Stimulated activated CD4-positive, alpha-beta T cell treated with anti-CD3 and anti-CD28 coated beads, Interleukin-12 subunit alpha, Interleukin-12 subunit beta, amount 100 ng/mL, for 4 hours (primary cell): ENCODE measurements around the gene DNAJC10.

Experiments
- DNase-seq: peaks from one replicate; pipeline ENCODE4 v3.0.0-alpha.2; 2020

DNAJC10 gene

DNA sequence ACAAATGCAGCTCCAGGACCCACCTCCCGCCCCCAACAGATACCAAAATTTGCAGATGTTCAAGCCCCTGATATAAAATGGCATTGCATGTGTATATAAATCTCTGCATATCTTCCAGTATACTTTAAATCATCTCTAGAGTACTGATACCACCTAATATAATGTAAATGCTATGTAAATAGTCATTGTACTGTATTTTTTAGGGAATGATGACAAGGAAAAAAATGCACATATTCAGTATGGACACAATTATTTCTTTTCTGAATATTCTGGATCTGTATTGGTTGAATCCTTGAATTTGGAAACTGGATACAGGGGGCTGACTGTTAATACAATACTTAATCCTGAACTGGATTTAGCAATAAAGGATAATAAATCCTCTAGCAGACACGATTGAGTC, 82.7 kb downstream of the DNAJC10 start:
- no peak for DNase-seq

DNA sequence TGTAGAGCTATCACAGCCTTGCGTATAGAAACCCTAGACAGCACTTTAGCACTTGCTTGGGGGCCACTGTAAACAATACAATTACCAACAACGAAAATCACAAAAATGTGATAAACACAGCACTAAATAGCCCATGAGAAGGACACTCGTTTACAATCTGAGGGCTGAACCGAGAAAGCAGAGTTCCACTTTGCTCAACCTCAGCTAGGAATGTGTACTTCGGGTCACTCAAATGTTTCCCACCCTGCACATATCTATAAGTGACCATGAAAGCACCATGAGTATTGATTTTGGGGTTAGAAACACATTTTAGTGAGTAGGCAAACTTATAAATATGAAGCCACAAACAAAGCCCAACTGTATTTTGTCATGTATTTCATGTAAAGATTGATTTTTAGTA, 88.1 kb downstream of the DNAJC10 start:
- DNase-seq: no peak

DNA sequence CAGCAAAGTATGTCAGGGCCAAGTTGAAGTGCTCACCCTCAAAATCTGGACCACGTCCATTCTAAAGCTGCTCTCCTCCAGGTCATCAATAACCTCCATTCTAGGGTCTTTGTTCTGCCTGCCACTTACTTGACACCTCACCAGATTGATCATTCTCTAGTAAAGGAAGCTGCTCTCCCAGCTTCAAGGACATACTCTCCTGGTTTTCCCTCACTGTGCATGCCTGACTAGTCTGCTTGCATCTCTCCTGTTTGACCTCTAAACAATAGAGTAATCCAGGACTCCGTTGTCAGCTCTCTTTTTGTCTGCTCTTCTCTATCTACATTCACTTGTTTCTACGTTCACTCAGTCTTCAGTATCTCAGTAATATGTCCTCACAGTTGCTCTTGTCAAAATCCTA, 91.3 kb downstream of the DNAJC10 start:
- no peak for DNase-seq

DNA sequence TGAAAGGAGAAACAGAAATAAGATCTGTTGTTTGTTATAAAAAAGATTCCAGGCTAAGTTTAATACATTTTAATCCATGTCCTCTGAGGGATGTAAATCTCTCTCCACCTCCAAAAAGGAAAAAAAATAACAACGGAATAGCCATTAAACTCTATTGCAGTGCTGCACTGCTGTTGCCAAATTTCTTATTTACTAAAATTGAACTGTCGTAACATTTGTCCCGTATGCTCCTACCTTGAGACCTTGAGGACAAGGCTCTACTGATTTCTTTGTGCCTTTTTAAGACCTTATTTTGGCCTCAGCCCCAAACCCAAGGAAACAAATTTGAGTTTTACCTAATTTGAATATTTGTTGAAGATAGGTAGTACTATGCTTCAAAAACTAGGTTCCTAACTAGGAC, 94.0 kb downstream of the DNAJC10 start:
- DNase-seq: no peak

DNA sequence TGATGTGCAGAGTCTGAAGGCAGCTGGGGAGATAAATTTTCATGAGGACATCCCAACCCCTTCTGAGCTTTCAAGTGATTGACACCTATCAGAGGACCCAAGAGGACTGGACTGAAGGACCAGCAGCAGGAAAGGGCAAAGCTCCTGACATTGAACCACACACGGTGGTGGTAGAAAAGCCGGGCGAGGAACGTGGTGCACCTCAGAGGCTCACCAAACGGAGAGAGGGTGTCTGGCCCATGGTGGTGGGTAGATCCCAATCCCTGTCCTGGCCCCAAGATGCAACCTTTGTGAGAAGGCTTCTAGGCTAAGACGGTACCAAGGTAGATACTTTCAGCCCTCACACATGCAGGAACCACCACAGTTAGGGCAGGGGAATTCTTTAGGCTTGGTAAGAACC, 98.3 kb downstream of the DNAJC10 start:
- no peak for DNase-seq

DNA sequence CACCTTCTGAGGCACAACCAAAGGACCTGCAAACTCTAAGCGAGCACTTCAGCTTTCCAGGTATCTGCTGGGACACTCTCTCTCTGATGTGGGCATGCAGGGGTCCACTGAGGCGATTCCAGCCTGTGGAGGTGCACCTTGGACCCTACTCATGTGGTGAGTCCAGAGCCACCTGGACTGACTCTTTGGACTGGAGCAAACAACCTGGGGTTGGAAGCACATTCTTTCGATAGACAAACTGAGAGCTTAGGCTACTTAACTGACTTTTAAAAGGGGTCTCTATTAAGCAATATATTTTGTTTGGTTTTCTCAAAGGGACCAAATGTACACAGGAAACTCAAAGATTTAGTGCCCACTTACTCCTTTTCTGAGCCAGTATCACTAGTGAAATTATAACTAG, 98.7 kb downstream of the DNAJC10 start:
- no peak for DNase-seq

DNA sequence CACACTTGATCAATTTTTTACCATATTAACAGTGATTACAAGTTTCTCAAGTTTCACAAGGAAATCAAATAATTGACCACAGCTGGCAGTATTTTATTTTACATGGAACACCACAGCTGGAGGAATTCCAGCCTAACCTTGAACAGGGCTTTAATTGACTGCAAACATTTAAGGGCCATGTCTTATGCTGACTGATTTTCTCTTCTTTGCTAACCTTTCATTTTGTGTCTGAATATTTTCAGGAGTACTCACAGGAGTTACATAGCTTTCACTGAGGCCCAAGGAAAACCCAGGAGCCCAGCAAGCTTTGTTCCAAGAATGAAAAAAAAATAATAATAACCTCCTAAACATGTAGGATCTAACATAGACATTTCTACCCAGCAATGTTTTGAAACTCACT, 100.8 kb downstream of the DNAJC10 start:
- no peak for DNase-seq

DNA sequence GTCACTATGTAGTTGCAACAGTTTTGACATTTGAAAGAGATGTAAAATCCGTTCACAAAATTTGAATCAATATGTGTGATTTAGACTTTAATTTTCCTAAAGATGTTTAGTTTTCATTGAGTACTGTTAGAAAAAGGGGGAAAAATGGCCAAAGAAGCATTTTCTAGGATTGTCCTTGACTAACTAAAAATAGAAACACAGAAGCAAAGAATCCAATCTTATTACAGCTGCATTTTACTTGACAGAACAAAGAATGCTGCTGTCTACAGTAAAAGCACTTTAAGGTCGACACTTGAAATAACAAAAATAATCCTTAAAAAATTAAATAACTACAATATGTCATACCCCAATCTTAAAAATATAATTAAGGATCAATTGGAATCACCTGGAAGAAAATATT, 101.5 kb downstream of the DNAJC10 start:
- no peak for DNase-seq

DNA sequence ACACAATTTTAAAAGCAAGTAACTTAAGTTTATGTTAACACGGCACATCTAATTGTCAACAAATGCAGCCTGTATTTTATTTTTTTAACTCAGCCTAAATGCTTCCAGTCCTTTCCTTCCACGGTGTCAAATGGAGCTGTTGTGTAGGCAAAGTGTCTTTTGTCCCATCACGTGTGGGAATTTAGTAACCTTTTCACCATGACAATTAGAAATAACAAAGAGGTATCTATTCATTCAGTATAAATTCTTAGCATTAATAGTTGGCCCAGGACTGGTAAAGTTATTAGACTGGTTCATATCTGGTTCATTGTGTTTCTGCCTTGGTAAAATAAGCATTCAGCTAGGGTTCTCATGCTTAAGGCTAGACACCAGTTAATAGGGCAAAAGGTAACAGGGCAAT, 102.4 kb downstream of the DNAJC10 start:
- DNase-seq: no peak

DNA sequence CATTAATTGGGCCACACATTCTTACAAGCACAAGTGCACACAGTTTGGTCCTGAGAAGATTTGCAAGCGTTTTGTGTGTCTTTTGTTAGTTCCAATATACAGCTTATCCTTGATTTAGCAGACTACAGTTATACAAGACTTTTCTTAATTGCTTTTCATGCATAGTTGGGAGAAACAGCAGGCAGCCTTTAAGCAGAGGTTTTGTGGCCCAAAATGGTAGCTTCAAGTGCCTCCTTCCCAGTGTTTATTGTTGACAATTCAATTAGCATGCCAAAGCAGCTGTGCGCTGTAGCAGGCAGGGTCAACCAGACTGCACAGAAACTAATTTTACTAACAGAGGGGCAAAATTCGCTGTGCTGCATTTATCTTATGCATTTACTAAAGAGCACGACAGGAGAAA, 102.9 kb downstream of the DNAJC10 start:
- no peak for DNase-seq

DNA sequence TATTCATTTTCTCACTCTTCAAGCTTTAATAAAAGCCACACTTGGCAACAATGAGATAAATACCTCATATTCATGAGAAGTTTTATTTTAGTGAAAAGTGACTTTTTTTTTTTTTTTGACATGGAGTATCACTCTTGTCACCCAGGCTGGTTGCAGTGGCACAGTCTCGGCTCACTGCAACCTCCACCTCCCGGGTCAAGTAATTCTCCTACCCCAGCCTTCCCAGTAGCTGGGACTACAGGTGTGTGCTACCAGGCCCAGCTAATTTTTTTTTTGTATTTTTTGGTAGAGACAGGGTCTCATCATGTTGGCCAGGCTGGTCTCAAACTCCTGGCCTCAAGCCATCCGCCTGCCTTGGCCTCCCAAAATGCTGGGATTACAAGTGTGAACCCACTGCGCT, 103.4 kb downstream of the DNAJC10 start:
- DNase-seq: no peak

DNA sequence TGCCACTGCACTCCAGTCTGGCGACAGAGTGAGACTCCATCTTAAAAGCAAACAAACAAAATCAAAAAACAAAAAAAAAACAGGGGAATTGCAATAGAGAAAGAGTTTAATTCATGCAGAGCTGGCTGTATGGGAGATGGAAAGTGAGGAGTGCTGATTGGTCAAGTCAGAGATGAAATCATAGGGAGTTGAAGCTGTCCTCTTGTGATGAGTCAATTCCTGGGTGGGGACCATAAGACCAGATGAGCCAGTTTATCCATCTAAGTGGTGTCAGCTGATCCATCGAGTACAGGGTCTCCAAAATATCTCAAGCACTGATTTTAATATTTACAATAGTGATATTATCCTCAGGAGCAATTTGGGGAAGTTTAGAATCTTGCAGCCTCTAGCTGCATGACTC, 105.1 kb downstream of the DNAJC10 start:
- DNase-seq: no peak

DNA sequence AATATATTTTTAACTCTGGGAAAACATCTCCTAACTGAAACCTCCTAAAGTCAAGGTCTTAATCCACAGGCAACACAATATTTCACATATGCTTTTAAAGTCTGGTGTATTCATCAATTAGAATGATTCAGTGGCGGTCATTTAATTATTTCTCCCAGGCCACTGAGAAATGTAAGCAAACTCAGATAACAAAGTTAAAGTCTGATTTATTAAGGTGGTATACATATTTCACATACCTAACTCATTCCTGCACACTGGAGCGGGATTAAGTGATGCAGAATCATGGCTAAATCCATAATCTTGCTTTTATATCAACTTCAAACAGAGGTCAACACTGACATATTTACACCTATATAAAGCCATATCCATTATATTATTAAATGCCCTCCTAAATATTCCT, 106.7 kb downstream of the DNAJC10 start:
- DNase-seq: no peak

DNA sequence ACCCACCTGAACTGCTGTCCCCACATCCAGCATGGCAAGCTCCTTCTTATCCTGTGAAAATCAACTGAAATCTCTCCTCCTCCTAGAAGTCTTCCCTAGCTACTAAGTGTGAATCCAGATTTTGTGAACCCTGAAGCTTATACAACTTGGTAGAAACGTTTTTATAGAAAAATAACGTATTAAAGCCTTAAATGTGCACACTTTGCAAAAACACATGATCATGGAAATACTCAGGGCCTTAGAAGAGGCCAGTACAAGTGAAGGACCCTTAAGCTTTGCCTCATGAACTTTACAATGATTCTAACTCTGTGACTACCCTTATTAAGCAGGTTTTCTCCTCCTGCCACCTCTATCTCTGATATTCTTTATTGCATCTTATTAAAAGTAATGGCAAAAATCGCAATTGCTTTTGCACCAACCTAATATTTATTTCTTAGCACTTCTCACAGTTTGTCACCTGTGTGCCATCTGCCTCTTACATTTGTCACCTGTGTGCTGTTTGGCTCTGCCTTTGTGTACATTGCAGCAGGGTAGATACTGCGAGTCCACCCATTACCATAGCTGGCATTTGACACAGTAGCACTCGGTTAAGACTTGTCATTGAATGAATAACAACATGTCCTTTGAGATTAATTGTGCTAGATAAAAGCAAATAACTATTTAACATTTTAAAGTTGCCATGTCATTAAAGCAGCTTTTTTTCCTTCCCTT, 108.2 kb downstream of the DNAJC10 start:
- DNase-seq: no peak

DNA sequence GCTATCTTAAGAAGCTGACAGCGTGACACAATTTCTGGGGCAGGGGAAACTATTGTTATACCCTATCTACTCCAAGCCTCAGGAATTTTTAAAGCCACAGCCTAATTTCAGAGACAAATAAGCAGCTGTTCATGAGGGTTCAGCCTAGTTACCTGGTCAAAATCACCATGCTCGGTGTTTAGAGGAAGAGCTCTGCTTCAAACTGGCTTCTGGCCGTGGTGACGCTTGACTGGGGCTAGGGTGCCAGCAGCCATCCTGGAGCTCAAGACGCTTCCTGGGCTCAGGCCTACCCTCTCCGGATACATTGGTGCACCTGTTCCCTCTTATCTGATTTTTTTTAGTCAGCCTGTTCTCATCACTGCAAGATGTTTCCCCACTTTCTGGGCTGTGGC, 108.7 kb downstream of the DNAJC10 start:
- DNase-seq: no peak

DNA sequence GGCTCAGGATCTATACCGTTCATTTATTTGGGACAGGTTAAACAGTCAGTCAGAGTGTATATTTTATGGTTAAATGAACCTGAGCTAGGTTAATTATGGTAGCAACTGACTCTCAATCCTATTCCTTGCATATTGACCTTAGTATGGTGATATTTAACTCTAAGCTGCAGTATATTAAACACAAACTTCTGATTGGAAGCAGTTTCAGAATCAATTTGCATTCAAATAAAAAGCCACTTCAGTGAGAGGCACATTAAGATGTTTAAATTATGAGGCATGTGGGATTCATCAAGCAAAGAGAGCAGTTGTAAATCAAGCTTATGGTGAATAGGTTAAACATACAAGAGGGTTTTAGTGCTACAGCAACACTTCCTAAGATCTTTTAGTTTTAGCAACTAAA, 110.0 kb downstream of the DNAJC10 start:
- DNase-seq: no peak

DNA sequence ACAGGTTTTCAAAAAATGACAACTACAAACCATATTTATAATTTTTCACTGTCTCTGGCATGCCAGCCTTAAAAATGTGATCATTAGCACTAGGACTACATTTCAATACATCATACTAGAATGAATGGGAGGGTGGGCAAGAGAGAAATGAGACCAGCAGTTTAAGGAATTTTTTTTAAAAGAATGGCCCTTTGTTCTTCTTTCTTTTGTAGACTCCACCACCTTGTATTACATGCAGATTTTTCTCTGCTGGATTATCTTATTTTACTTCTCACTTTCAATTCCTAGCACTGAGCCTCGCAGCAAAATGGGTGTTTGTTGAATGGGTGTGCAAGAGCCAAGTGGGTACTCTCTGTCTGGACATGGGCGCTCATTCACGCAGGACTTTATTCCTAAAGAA, 110.4 kb downstream of the DNAJC10 start:
- DNase-seq: no peak

DNA sequence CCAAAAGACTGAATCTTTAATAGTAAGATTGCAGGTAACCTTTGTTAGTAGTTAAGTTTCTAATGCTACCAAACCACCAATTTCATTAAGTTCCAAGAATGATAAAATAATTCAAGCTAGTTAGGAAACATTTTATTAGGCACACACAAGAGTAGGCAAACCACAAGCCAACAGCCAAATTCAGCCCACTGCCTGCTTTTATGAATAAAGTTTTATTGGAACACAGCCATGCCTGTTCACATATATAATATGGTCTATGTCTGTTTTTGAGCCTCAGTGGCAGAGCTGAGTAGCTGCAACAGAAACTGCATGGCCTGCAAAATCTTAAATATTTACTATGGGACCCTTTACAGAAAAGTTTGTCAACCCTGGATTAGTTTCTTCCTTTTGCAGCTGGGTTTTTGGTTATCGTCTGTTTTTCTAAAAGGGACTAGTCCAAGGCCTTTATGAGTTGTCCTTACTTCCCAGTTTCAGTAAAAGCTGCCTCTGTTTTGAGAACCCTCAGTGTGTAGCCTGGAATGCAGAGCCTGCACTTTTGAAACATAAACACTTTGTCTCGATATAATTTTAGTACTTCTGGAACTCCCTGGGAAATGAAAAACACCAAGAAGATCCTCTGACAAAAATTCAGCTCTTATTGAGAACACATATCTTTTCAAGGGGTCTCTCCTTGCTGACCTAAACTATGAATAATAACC, 111.3 kb downstream of the DNAJC10 start:
- no peak for DNase-seq

DNA sequence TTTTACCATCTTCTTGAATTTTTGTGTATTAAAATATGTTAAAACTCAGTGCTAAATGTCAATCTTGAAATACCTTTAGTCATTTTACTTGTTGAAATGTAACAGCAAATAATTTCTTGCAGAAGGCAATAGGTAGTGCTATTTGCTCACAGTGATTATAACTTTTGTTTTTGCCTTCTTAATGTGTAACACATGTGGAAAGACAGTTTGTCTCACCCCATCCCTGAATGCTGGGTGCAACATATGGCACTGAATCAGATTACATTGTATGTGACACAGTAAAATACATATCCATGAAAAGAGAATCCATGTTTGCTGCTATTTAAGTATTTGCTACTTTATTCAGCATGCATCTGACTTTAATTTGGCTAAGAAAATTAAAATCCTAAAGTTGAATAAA, 115.0 kb downstream of the DNAJC10 start:
- no peak for DNase-seq

DNA sequence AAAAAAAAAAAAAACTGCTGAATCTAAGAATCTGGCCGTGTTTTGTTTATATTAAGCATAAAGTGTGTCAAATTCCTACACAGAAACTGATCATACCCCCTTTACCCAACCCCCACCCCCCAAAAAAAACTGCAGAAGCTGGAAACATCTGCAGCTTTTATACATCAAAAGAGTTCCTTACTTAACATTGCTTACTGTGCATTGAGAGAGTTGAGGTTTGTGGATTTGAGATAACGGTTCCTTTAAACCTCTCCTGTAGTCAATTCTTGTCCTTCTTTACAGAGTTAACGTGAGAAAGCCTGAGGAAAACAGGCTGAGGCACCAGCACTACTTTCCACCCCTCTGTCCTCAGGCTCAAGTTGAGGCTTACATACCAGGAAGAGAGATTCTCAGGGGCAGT, 115.9 kb downstream of the DNAJC10 start:
- DNase-seq: no peak

DNA sequence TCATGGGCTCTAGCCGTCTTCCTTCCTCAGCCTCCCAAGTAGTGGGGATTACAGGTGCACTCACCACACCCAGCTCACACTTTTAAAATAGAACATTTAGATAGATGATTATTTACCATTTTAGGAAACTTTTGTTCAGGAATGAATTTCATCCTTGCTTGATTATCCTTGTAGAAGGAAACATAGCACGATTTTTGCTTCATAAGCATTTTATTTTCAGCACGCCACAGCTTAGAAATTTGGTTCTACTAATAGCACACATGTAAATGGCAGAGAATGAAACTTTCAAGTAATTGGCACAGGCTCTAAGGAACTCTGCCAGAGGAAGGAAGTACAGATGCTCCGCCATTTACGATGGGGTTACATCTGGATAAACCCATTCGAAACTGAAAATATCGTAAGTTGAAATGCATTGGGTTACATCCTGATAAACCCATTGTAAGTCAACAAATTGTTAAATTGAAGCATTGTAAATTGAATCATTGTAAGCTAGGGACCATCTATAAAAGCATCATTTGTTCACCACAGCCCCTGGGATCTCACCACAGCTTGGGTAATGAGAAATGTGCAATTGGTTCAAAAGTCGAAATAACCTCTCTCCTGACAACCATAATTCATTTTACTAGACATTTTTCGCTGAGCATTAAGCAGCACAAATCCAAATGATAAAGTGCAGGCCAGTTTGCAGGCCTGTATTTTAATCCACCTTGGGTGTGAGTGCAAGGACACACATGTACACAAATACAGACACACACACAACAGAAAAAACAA, 117.2 kb downstream of the DNAJC10 start:
- no peak for DNase-seq

DNA sequence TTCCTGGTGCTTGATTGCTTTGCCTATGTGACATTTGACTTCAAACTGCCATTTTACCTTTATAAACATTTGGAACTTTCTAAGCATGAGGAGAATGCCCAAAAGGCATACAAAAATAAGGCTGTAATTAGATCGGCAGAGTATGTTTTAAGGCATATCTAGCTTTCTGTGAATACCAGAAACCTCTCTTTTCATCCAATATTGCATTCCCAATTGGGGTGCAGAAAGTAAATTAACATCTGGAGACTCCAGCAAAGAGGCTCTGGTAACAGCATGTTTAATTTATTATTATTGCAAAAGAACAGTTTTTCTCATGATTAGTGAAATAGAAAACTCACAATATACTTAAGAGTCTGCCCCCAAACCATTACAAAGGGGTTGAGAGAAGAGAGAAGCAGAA, 118.2 kb downstream of the DNAJC10 start:
- DNase-seq: no peak

DNA sequence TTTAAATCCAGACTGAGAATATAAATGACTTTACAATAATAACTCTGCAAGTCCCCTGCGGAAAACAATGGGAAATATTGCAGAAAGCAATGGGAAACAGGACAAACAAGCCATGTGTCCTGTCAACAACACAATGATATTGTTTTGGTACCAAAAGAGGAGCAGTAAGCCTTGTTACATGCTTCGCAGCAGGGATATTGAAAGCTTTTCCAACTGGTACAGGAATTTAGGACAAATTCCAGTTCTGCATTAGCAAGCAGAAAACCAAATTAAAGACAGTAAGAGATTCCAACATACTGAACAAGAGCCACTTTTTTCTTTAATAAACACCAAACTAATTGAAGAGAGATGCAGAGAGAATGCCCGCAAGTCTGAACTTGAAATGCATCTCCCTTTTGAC, 120.4 kb downstream of the DNAJC10 start:
- DNase-seq: no peak
